D341Med (cell line): ENCODE data around the gene USH1G.

Experiments used
- DNase-seq: peaks from one replicate; pipeline ENCODE4 v3.0.0; 2012; ENCODE audit warnings: low spot score

The USH1G gene

GRCh38 chr17:74954115-74954514 is 31.1 kb upstream of the USH1G start:
- no peak for DNase-seq

GRCh38 chr17:74953134-74953687 is 30.2 kb upstream of the USH1G start:
- no peak for DNase-seq

- DNase-seq: no peak
These were observed 29.5 kb upstream of the USH1G start for GRCh38 chr17:74952431-74953133.

DNA sequence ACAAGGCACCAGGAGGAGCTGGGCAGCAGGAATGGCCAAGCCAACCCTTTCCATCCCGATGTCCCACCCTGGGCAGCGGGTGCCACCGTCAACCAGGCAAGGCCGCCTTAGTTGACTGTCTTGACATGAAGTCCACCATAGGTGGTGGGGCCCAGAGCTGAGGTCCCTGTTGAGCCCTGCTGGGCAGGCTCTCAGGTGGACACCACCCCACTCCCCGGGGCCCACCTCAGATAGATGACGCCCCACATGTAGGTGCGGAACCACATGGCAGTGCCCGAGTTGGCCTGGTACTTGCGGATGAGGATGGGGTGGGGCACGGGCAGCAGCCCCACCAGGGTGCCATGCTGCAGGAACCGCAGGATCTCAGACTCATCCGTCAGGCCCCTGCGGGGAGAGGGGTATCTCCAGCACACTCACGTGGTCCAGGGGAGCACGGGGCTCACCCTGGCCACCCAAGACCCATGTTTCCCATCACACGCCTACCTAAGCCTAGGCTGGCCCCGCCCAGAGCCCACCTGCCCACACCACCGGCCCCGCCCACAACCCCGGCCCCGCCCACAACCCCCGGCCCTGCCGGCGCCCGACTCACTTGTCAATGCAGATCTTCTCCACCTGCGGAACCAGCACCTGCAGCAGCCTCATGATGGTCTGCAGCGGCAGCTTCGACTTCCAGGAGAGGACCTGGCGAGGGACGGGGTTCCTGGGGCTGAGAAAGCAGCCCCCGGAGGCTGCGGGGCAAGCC is 28.8 kb upstream of the USH1G start:
- no peak for DNase-seq

- DNase-seq: no peak
These were observed 28.0 kb upstream of the USH1G start for GRCh38 chr17:74951065-74951464.

- DNase-seq: no peak
These were observed 27.2 kb upstream of the USH1G start for GRCh38 chr17:74950207-74950606.

DNA sequence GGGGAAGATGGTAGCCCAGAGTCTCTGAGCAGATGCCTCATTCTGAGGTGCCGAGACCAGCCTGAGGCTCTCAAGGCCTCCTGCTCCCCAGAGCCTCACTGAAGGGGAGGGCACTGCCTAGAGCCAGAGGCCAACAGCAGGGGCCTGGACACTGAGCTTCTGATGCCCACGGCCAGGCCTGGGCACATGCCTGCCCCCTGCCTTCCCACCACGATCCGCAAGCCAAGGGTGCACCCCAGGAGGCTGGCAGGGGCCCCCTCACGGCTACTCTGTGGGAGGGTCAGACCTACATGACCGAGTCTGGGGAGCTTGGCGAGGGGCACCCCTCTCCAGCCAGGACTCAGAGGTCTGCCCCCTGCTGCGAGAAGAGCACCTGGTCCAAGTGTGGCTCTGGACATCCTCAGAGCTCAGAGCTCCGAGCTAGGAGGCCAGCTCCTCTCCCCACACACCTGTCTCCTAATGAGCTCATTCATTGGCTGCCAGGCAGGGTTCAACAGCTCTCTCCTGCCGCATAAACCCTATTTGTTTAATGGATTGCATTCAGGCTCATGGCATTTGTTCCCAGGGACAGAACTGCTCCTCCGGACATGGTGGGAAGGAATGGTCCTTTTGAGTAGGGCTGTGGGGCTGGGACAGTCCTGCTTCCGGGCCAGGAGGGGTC is 26.5 kb upstream of the USH1G start:
- DNase-seq: no peak

GRCh38 chr17:74947041-74947754 is 24.1 kb upstream of the USH1G start:
- DNase-seq: no peak

GRCh38 chr17:74946641-74947040 is 23.6 kb upstream of the USH1G start:
- no peak for DNase-seq

DNA sequence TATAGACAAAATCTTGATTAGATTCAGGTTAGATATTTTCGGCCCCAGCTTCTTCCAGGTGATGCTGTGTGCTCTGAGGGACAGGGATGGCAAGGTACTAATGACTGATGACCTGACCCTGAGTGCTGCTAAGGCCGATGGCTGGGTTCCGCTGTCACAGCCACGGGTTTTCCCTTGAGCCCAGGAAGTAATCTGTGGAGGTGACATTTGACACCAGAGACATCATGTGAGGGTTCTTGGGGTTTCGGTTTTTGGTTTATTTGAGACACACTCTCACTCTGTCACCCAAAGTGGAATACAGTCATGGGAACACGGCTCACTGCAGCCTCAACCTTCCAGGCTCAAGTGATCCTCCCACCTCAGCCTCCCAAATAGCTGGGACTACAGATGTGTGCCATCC is 22.5 kb upstream of the USH1G start:
- DNase-seq: no peak

- no peak for DNase-seq
These were observed 20.9 kb upstream of the USH1G start for GRCh38 chr17:74943808-74944522.

GRCh38 chr17:74941128-74941725 is 18.2 kb upstream of the USH1G start:
- no peak for DNase-seq

DNA sequence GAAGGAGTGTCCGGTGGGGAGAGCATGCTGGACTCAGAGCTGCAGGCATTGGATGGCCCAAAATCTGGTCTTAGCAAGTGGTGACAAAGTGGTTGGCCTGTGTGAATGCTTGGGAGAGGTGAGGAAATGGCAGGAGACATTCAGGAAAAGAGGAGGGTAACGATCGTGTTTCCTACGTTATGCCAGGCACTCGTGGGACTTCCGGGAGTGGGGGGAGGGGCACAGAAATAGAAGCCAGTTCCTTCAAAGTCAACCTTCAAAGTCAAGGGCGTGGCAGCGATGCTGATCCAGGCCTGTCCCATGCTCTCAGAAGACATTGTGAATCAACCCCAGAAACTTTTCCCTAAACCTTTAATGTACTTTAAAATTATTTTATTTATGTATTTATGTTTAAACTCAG is 16.5 kb upstream of the USH1G start:
- DNase-seq: no peak

DNA sequence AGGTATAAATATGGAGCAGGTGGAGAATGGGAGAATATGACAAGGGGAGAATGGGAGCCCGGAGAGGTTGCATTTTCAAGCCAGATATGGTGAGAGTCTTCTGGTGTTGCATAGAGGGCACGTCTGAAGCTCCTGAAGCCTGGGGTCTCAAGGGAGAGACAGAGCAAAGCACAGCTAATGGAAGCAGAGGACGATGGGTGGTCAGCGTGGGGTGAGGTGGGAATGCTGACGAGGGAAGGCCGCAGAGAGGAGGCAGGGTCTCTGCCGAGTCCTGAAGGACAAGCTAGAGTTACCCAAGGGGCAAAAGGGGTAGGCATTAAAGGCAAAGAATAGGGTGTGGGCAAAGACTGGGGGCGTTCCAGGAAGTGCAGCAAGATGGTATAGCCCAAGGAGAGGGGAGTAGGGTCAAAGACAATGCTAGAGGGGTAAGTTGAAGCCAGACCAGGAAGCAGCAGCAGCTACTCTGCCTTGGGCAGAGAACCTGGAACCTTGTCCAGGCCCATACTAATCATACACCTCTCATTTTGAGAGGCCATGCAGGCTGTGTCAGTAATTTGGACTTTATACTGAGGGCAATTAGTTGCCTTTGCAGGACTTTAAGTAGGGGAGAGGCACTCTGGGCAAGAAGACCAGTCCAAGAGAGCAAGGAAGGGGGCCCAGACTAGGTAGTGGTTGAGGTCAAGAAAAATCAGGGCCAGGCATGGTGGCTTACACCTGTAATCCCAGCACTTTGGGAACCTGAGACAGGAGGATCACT is 15.3 kb upstream of the USH1G start:
- no peak for DNase-seq

- no peak for DNase-seq
These were observed 14.3 kb upstream of the USH1G start for GRCh38 chr17:74937064-74938051.

DNA sequence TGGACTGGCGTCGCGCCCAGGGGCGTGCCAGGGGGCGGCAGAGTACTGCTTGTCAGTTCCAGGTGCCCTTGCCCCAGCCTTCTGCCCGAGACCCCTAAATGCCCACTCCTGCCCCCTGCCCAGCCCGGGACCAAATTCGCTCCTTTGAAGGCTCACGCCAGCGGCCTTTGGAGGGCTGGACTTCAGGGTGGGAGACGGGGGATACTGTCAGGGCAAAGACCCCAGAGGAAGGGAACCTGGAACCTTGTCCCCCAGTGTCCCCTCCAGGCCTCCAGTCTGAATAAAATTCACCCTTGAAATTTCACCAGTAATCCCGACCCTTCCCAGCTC is 13.4 kb upstream of the USH1G start:
- no peak for DNase-seq

GRCh38 chr17:74935585-74936469 is 12.8 kb upstream of the USH1G start, which contains the start of gene OTOP3:
Gene OTOP3 (plus strand): TSS chr17:74935898. CDS start chr17:74935922, 24 bp downstream.
- peak; percentile 80 for DNase-seq

DNA sequence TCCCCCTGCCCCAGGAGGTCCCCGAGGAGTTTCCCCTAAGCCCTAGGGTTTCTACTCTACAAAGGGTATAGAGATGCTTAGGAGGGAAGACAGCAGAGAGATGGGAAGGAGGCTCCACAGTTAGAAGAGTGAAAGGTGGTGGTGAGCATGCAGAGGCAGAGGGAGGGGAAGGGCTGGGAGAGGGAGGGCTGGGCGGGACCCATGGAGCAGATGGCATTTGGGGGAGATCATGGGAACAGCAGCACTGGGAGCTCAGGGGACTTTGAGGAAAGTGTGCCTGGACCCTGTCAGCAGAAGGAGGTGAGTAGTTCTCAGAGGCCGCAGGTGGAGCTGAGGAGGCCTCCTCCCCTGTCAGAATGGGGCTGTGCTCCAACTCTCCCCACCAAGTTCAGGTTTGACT is 12.0 kb upstream of the USH1G start:
- no peak for DNase-seq
